Measurements from ENCODE around the gene MYH13. TPM values are rescaled to one million over a fixed set of nuclear protein-coding genes. Genes with fewer than 3 reads are reported as not detected.

The MYH13 gene
- total RNA-seq, 1 experiment from 2014 or later = not detected

GRCh38 chr17:10332515-10332914, 40.3 kb downstream of the MYH13 start:
- Histone ChIP-seq H3K4me2 (no peak overlapping the region), H3K27ac (no peak overlapping the region), H3K27me3 (ENCODE audit: insufficient read depth, low read depth) (peaks cover 16% of the 10 kb centered on the region; the same call in 1 of the 2 replicates), H3K36me3 (ENCODE audit: low read depth) (no peaks in the 10 kb centered on the region), H3K9me3 (ENCODE audit: insufficient read depth, low read depth) (no peaks in the 10 kb centered on the region), H3F3A (ENCODE audit: insufficient read depth, low read depth) (no peaks in the 10 kb centered on the region), H3K9me2 (ENCODE audit: insufficient read depth) (no peaks in the 10 kb centered on the region), H3K79me2 (ENCODE audit: low read depth) (no peaks in the 10 kb centered on the region), H4K20me1 (ENCODE audit: insufficient read depth) (no peaks in the 10 kb centered on the region), H3K4me1 (replicated peaks; ENCODE audit: insufficient read depth) (no peaks in the 10 kb centered on the region), H3K4me3 (no peak overlapping the region), H2AFZ (no peak overlapping the region)
- intact Hi-C loops (cut with micrococcal nuclease; ENCODE audit: unreplicated experiment) = no loop called here
- POLR2A ChIA-PET (ENCODE audit: unreplicated experiment) = no interaction called here
- TF ChIP-seq CTCF (conservative IDR thresholded peaks at IDR 0.05) (no peak), EZH2 (IDR thresholded peaks at IDR 0.05; ENCODE audit: low read depth) (no peak)
- no TSS peak for BruUV-seq (replicated peaks)
- DNase-seq = no peak
- CTCF ChIA-PET = no interaction called here

GRCh38 chr17:10328971-10329923, 43.6 kb downstream of the MYH13 start:
- POLR2A ChIA-PET (ENCODE audit: unreplicated experiment) = no interaction called here
- no TSS peak for BruUV-seq (replicated peaks)
- TF ChIP-seq CTCF (conservative IDR thresholded peaks at IDR 0.05) = no peak
- no peak for TF ChIP-seq EZH2 (IDR thresholded peaks at IDR 0.05; ENCODE audit: low read depth)

GRCh38 chr17:10328206-10328605, 44.6 kb downstream of the MYH13 start:
- Histone ChIP-seq H3K9me3 (ENCODE audit: insufficient read depth, low read depth) (no peaks in the 10 kb centered on the region), H4K20me1 (ENCODE audit: insufficient read depth) (no peaks in the 10 kb centered on the region), H2AFZ (no peak overlapping the region), H3K27ac (no peak overlapping the region), H3K4me1 (replicated peaks; ENCODE audit: insufficient read depth) (no peaks in the 10 kb centered on the region), H3K4me3 (no peak overlapping the region), H3K36me3 (ENCODE audit: low read depth) (no peaks in the 10 kb centered on the region), H3K79me2 (ENCODE audit: low read depth) (no peaks in the 10 kb centered on the region), H3F3A (ENCODE audit: insufficient read depth, low read depth) (no peaks in the 10 kb centered on the region), H3K4me2 (no peak overlapping the region), H3K27me3 (ENCODE audit: insufficient read depth, low read depth) (peaks cover 3% of the 10 kb centered on the region; the same call in 1 of the 2 replicates), H3K9me2 (ENCODE audit: insufficient read depth) (no peaks in the 10 kb centered on the region)
- CTCF ChIA-PET = no interaction called here
- POLR2A ChIA-PET (ENCODE audit: unreplicated experiment) = no interaction called here
- no peak for TF ChIP-seq CTCF (conservative IDR thresholded peaks at IDR 0.05)
- no peak for TF ChIP-seq EZH2 (IDR thresholded peaks at IDR 0.05; ENCODE audit: low read depth)
- no peak for DNase-seq
- intact Hi-C loops (cut with micrococcal nuclease; ENCODE audit: unreplicated experiment) = no loop called here
- BruUV-seq (replicated peaks) = no TSS peak

More at GRCh38 chr17:10328971-10329923, 43.6 kb downstream of the MYH13 start:
- no peaks in the 10 kb centered on the region for H3K9me3 ChIP-seq (ENCODE audit: insufficient read depth, low read depth)
- H3K79me2 ChIP-seq (ENCODE audit: low read depth) = no peaks in the 10 kb centered on the region
- CTCF ChIA-PET = interaction anchor here (0.6 kb wide), 1 partner anchor 1503 kb away, joined by 5 read pairs; no protein-coding TSS in a partner anchor
- peaks cover 7% of the 10 kb centered on the region; the same call in 1 of the 2 replicates for H3K27me3 ChIP-seq (ENCODE audit: insufficient read depth, low read depth)
- no peaks in the 10 kb centered on the region for H3F3A ChIP-seq (ENCODE audit: insufficient read depth, low read depth)
- no peak for DNase-seq
- H3K4me2 ChIP-seq = no peak overlapping the region
- no peaks in the 10 kb centered on the region for H3K4me1 ChIP-seq (replicated peaks; ENCODE audit: insufficient read depth)
- no peaks in the 10 kb centered on the region for H4K20me1 ChIP-seq (ENCODE audit: insufficient read depth)
- no peak overlapping the region for H3K27ac ChIP-seq
- H3K4me3 ChIP-seq = no peak overlapping the region
- no peak overlapping the region for H2AFZ ChIP-seq
- intact Hi-C loops (cut with micrococcal nuclease; ENCODE audit: unreplicated experiment) = no loop called here
- H3K9me2 ChIP-seq (ENCODE audit: insufficient read depth) = no peaks in the 10 kb centered on the region
- H3K36me3 ChIP-seq (ENCODE audit: low read depth) = no peaks in the 10 kb centered on the region
